Embryonic facial prominence (tissue), 1 donor: Measurements from ENCODE around the gene ENPEP.
A peak's percentile ranks its signal among the peaks of the same experiment; 100 is the strongest.
"Not testable (repeated sequence)": the region's sequence is repeated elsewhere in the genome, so short reads cannot be mapped to it uniquely, and the experiment has no call there.

ENCODE experiments used
- DNase-seq: peaks from one replicate; pipeline ENCODE4 v3.0.0-alpha.2; 2016; ENCODE audit errors: extremely low spot score

The ENPEP gene

GRCh38 chr4:110516106-110516922 lies 40.4 kb downstream of the ENPEP start:
- no peak for DNase-seq

- no peak for DNase-seq
Observed at GRCh38 chr4:110518889-110519490, 43.0 kb downstream of the ENPEP start.

- DNase-seq, result no peak
Observed at GRCh38 chr4:110520886-110521285, 44.9 kb downstream of the ENPEP start.

GRCh38 chr4:110526589-110526988 lies 50.6 kb downstream of the ENPEP start:
- DNase-seq, result no peak

- DNase-seq, result no peak
Observed at GRCh38 chr4:110527156-110527555, 51.2 kb downstream of the ENPEP start.

GRCh38 chr4:110532901-110533589 lies 57.1 kb downstream of the ENPEP start:
- DNase-seq, result no peak

- DNase-seq, result no peak
Observed at GRCh38 chr4:110533590-110533910, 57.6 kb downstream of the ENPEP start.

- no peak for DNase-seq
Observed at GRCh38 chr4:110533940-110534339, 58.0 kb downstream of the ENPEP start.

GRCh38 chr4:110540581-110540980 lies 64.6 kb downstream of the ENPEP start:
- DNase-seq, result no peak

- no peak for DNase-seq
Observed at GRCh38 chr4:110540982-110541451, 65.1 kb downstream of the ENPEP start.

GRCh38 chr4:110543577-110543976 lies 67.6 kb downstream of the ENPEP start:
- DNase-seq, result no peak

GRCh38 chr4:110544594-110544993 lies 68.6 kb downstream of the ENPEP start:
- no peak for DNase-seq

- no peak for DNase-seq
Observed at GRCh38 chr4:110550260-110550659, 74.3 kb downstream of the ENPEP start.

GRCh38 chr4:110553197-110553596 lies 77.2 kb downstream of the ENPEP start:
- no peak for DNase-seq

GRCh38 chr4:110567214-110567613 lies 91.3 kb downstream of the ENPEP start:
- no peak for DNase-seq

GRCh38 chr4:110576696-110577095 lies 100.7 kb downstream of the ENPEP start:
- DNase-seq, result not testable (repeated sequence)

GRCh38 chr4:110586131-110586850 lies 110.3 kb downstream of the ENPEP start:
- peak; percentile 63 for DNase-seq

- no peak for DNase-seq
Observed at GRCh38 chr4:110587666-110588285, 111.8 kb downstream of the ENPEP start.

GRCh38 chr4:110589297-110589696 lies 113.3 kb downstream of the ENPEP start:
- DNase-seq, result no peak

- no peak for DNase-seq
Observed at GRCh38 chr4:110595583-110595982, 119.6 kb downstream of the ENPEP start.

GRCh38 chr4:110596431-110596830 lies 120.5 kb downstream of the ENPEP start:
- no peak for DNase-seq

- no peak for DNase-seq
Observed at GRCh38 chr4:110597582-110597981, 121.6 kb downstream of the ENPEP start.
